Smooth muscle cell (in vitro differentiated cells): ENCODE measurements around the gene ERICH6B. TPM values are rescaled to one million over a fixed set of nuclear protein-coding genes. Genes with fewer than 3 reads are reported as not detected.

ENCODE experiments used
- DNase-seq: peaks from one replicate; lab custom pipeline; 2025; ENCODE audit not compliant: unreplicated experiment; lab: John Stamatoyannopoulos, UW
- H2AFZ ChIP-seq: fragments of 200-600 bp; sonication (generic); 2 replicates; pipeline ENCODE4 v1.6.0; 2016; ENCODE audit warnings: antibody characterized with exemption, low read depth, mild to moderate bottlenecking
- H3F3A ChIP-seq: fragments of 200-600 bp; sonication (generic); 2 replicates; pipeline ENCODE4 v1.6.0; 2017; ENCODE audit warnings: antibody characterized with exemption, low read depth
- H3K27ac ChIP-seq: fragments of 200-600 bp; sonication (generic); 2 replicates; pipeline ENCODE4 v1.5.1; 2016; ENCODE audit warnings: low read depth, mild to moderate bottlenecking
- H3K27me3 ChIP-seq: fragments of 200-600 bp; sonication (generic); 2 replicates; pipeline ENCODE4 v1.6.1; 2016; ENCODE audit warnings: low read depth, mild to moderate bottlenecking
- H3K36me3 ChIP-seq: fragments of 200-600 bp; sonication (generic); 2 replicates; pipeline ENCODE4 v1.5.1; 2016; ENCODE audit warnings: low read depth
- H3K4me1 ChIP-seq: fragments of 200-600 bp; sonication (generic); 2 replicates; pipeline ENCODE4 v1.5.1; 2016; ENCODE audit warnings: low read depth
- H3K4me2 ChIP-seq: fragments of 200-600 bp; sonication (generic); 2 replicates; pipeline ENCODE4 v1.6.0; 2016; ENCODE audit warnings: mild to moderate bottlenecking
- H3K4me3 ChIP-seq: fragments of 200-600 bp; sonication (generic); 2 replicates; pipeline ENCODE4 v1.5.1; 2016; ENCODE audit warnings: mild to moderate bottlenecking
- H3K79me2 ChIP-seq: fragments of 200-600 bp; sonication (generic); 2 replicates; pipeline ENCODE4 v1.6.0; 2016; ENCODE audit warnings: low read depth, mild to moderate bottlenecking
- H3K9ac ChIP-seq: fragments of 200-600 bp; sonication (generic); 2 replicates; pipeline ENCODE4 v1.6.0; 2016; ENCODE audit warnings: low read depth
- H3K9me3 ChIP-seq: fragments of 200-600 bp; sonication (generic); replicated peaks from 2 replicates; pipeline ENCODE4 v1.5.1; 2016; ENCODE audit warnings: low read depth
- H4K20me1 ChIP-seq: fragments of 200-600 bp; sonication (generic); 2 replicates; pipeline ENCODE4 v1.6.0; 2016; ENCODE audit warnings: low read depth
- WGBS: methylation state at CpG from one replicate; pipeline ENCODE4 v1.1.7; 2016; ENCODE audit warnings: low lambda C conversion rate; 5-methylcytosine and 5-hydroxymethylcytosine counted together
- polyA plus RNA-seq: library from polyadenylated mRNA; unstranded; fragments of >200 nt; fragmentation: Nextera tagmentation; extraction: Ambion mirVana; gene quantifications from 2 replicates; pipeline ENCODE4 v1.2.1, GENCODE V29; 2016
- total RNA-seq: library from RNA; depleted of rRNA; stranded (reverse); fragments of >200 nt; gene quantifications from 2 replicates; pipeline ENCODE4 v1.2.3, GENCODE V29; 2014
- TF ChIP-seq, protein P1 (sequence below): fragments of 200-600 bp; sonication (generic); IDR thresholded peaks from 2 replicates; pipeline ENCODE4 v1.5.1; 2017; ENCODE audit warnings: borderline replicate concordance, mild to moderate bottlenecking, antibody characterized with exemption; ENCODE audit not compliant: insufficient read depth, poor library complexity, severe bottlenecking

Gene ERICH6B
- total and polyA plus RNA-seq, 2 experiments from 2014 or later, result 0.33 TPM; not detected in 1

DNA sequence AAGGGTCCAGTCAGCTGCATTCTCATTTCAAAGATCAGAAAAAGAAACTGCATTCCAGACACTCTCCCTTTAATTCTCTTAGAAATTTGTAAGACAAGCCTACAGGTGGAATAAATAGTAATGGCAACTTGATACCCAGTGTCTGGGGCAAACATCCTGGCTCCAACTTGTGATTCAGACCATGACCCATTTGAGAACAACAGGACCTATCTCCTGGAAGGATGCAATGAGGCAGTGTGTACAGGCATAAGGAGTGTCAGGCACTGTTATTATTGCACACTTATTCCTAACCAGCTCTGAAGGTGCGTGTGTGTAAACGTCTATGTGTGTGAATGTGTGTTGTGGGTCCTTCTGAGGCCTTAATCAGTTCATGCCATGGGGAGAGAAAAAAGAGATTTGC is 13.9 kb downstream of the ERICH6B start:
- no peak overlapping the region for H2AFZ ChIP-seq
- no peak overlapping the region for H3K27ac ChIP-seq
- no peaks in the 10 kb centered on the region for H3K9me3 ChIP-seq
- no peaks in the 10 kb centered on the region for H3K79me2 ChIP-seq
- no peaks in the 10 kb centered on the region for H3K4me1 ChIP-seq
- TF ChIP-seq, protein P1, sequence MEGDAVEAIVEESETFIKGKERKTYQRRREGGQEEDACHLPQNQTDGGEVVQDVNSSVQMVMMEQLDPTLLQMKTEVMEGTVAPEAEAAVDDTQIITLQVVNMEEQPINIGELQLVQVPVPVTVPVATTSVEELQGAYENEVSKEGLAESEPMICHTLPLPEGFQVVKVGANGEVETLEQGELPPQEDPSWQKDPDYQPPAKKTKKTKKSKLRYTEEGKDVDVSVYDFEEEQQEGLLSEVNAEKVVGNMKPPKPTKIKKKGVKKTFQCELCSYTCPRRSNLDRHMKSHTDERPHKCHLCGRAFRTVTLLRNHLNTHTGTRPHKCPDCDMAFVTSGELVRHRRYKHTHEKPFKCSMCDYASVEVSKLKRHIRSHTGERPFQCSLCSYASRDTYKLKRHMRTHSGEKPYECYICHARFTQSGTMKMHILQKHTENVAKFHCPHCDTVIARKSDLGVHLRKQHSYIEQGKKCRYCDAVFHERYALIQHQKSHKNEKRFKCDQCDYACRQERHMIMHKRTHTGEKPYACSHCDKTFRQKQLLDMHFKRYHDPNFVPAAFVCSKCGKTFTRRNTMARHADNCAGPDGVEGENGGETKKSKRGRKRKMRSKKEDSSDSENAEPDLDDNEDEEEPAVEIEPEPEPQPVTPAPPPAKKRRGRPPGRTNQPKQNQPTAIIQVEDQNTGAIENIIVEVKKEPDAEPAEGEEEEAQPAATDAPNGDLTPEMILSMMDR, result no peak
- no peak for DNase-seq
- H3F3A ChIP-seq, result no peaks in the 10 kb centered on the region
- H3K9ac ChIP-seq, result no peak overlapping the region
- H3K27me3 ChIP-seq, result peaks cover 6% of the 10 kb centered on the region
- H4K20me1 ChIP-seq, result no peaks in the 10 kb centered on the region
- 95% methylated on average over 2 of the region's 2 CpGs for WGBS
- no peaks in the 10 kb centered on the region for H3K36me3 ChIP-seq
- H3K4me3 ChIP-seq, result no peak overlapping the region
- H3K4me2 ChIP-seq, result no peak overlapping the region

DNA sequence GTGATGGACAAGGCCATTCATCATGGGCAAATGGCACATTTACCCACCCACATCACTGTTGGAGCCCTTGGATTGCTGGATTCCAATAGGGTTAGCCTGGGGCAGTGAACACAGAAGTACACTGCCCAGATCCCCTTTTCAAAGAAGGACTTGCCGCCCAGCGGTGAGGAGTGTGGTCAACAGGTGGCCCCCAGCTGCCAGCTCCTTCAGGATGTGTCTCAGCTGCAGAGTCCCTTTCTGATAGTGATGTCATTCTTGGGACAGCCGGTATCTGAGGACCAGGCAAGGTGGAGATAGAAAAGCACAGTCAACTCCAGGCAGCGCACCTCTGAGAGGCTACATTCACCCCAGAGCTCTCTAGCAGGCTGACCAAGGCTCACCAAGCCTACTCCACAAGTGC is 16.9 kb downstream of the ERICH6B start:
- Histone ChIP-seq H3K9ac (no peak overlapping the region), H3K36me3 (no peaks in the 10 kb centered on the region), H3K9me3 (no peaks in the 10 kb centered on the region), H3K4me2 (no peak overlapping the region), H3K27ac (no peak overlapping the region), H3K27me3 (peaks cover 21% of the 10 kb centered on the region), H4K20me1 (no peaks in the 10 kb centered on the region), H3K4me1 (no peaks in the 10 kb centered on the region), H3K79me2 (no peaks in the 10 kb centered on the region), H3K4me3 (no peak overlapping the region), H2AFZ (no peak overlapping the region), H3F3A (no peaks in the 10 kb centered on the region)
- DNase-seq, result no peak
- TF ChIP-seq, protein P1, result no peak
- WGBS, result 95% methylated on average over 4 of the region's 4 CpGs

DNA sequence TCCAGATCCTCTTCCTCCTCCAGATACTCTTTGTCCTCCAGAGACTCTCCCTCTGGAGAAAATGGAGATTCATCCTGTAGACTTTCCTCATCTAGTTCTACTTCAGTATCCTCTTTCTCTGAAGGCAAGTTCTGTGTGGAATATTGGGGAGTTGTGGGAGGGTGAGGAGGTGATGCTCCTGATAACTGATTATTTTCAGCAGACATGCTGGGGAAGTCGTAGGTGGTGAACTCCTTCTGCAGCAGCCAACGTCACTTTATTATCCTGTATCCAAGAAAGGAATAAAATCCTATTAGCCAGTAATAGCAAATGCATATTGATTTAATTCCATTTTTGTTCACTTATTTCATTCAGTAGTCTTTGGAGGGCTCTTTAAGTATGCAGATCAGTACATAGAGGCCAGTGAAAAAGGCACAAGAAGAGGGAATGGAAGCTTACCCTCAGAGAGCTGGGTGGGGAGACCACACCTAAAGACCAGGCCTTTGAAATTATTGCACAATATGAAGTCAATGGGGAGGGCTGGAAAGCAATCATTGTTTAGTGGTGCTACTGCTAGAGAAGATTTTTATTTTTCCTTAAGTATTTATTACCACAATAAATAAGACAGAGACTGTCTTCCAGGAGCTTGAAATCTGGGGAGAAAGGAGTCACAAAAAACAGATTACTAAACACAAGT is 18.6 kb downstream of the ERICH6B start:
- no peaks in the 10 kb centered on the region for H3K4me1 ChIP-seq
- H3K79me2 ChIP-seq, result no peaks in the 10 kb centered on the region
- peaks cover 21% of the 10 kb centered on the region for H3K27me3 ChIP-seq
- no peak overlapping the region for H3K4me3 ChIP-seq
- DNase-seq, result no peak
- H3K4me2 ChIP-seq, result no peak overlapping the region
- no peaks in the 10 kb centered on the region for H3K36me3 ChIP-seq
- no peaks in the 10 kb centered on the region for H4K20me1 ChIP-seq
- no peak overlapping the region for H3K9ac ChIP-seq
- WGBS, result 69% methylated on average over 2 of the region's 2 CpGs
- TF ChIP-seq, protein P1, result no peak
- H3K9me3 ChIP-seq, result no peaks in the 10 kb centered on the region
- H3F3A ChIP-seq, result no peaks in the 10 kb centered on the region
- no peak overlapping the region for H3K27ac ChIP-seq
- no peak overlapping the region for H2AFZ ChIP-seq

DNA sequence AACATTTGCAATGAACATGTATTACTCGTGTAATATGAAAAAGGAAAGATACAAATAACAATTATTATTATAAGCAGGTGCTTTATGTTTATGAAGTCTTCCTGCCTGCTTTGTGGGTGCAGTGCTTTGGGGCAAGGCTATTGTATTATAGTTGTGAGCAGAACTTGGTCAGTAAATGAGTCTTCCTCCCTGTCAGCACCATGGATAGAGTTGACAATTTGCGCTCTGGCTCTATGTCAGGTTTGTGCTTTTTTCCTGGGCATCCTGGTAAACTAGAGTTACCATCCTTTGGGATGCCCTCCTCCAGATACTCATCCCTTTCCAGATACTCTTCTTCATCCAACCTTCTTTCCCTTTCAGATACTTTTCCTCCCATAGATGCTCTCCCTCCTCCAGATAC is 19.6 kb downstream of the ERICH6B start:
- Histone ChIP-seq H3K4me3 (no peak overlapping the region), H3K36me3 (no peaks in the 10 kb centered on the region), H3K4me1 (no peaks in the 10 kb centered on the region), H3K4me2 (no peak overlapping the region), H2AFZ (no peak overlapping the region), H3K9me3 (no peaks in the 10 kb centered on the region), H3F3A (no peaks in the 10 kb centered on the region), H4K20me1 (no peaks in the 10 kb centered on the region), H3K27ac (no peak overlapping the region), H3K9ac (no peak overlapping the region), H3K79me2 (no peaks in the 10 kb centered on the region), H3K27me3 (peaks cover 21% of the 10 kb centered on the region)
- WGBS, result 62% methylated on average over 2 of the region's 2 CpGs
- DNase-seq, result no peak
- TF ChIP-seq, protein P1, result no peak
